Uterus (tissue), 4 donors: ENCODE results near the gene CRY2. TPM values are rescaled to one million over a fixed set of nuclear protein-coding genes. Genes with fewer than 3 reads are reported as not detected.

ENCODE experiments used
- DNase-seq, 2 donors: peaks; one replicate each; pipeline ENCODE4 v3.0.0-alpha.2; 2019 to 2020
- H3K27ac ChIP-seq, 2 donors: fragments of 200-600 bp; sonication (generic); 1 replicate in 1 of 2; 2 replicates in 1 of 2; pipeline ENCODE4 v1.5.1; 2016 to 2018
- H3K27me3 ChIP-seq, 2 donors: fragments of 200-600 bp; sonication (generic); one replicate each; pipeline ENCODE4 v1.5.1; 2018 to 2019; ENCODE audit warnings: control low read depth in 1 of 2
- H3K36me3 ChIP-seq, 2 donors: fragments of 200-600 bp; sonication (generic); one replicate each; pipeline ENCODE4 v1.5.1; 2019; ENCODE audit warnings: control low read depth in 1 of 2
- H3K4me1 ChIP-seq, 2 donors: fragments of 200-600 bp; sonication (generic); one replicate each; pipeline ENCODE4 v1.5.1; 2018 to 2019; ENCODE audit warnings: control low read depth in 1 of 2
- H3K4me3 ChIP-seq, 2 donors: fragments of 200-600 bp; sonication (generic); 1 replicate in 1 of 2; 2 replicates in 1 of 2; pipeline ENCODE4 v1.5.1; 2018 to 2019; ENCODE audit warnings: mild to moderate bottlenecking in 1 of 2
- H3K9me3 ChIP-seq, 2 donors: fragments of 200-600 bp; sonication (generic); one replicate each; pipeline ENCODE4 v1.5.1; 2019; ENCODE audit warnings: control low read depth in 1 of 2
- POLR2A ChIP-seq, 2 donors: fragments of 450-650 bp; IDR thresholded peaks; one replicate each; pipeline ENCODE4 v1.6.1; 2016; ENCODE audit warnings: antibody characterized with exemption in 2 of 2, mild to moderate bottlenecking in 1 of 2, moderate library complexity in 1 of 2
- intact Hi-C: fragments of 100-400 bp; cut with DNase I; formaldehyde crosslinking; loops from one replicate; pipeline ENCODE4 v1.15.1; 2023; ENCODE audit warnings: low total_unique reads
- total RNA-seq, 4 donors: library from RNA; depleted of rRNA in 3 of 4; stranded (reverse); fragments of >200 nt in 3 of 4; gene quantifications; one replicate each; pipeline versions ENCODE4 v1.1.0 to v1.2.4, GENCODE V29; 2014 to 2023
- TF ChIP-seq, protein P1 (sequence below), 4 experiments: fragments of 200-600 bp in 2 of 4; fragments of 450-650 bp in 2 of 4; sonication (generic) in 2 of 4; IDR thresholded peaks; one replicate each; pipeline ENCODE4 v1.5.1; 2016 to 2019; ENCODE audit warnings: antibody characterized with exemption in 4 of 4, mild to moderate bottlenecking in 2 of 4, moderate library complexity in 1 of 4
- donor health status: DM: yes; HTN: yes; CAD: no.

The CRY2 gene
- total RNA-seq, 4 donors from 2014 or later, result 22.1 to 91.8 (median 61.0) TPM

DNA sequence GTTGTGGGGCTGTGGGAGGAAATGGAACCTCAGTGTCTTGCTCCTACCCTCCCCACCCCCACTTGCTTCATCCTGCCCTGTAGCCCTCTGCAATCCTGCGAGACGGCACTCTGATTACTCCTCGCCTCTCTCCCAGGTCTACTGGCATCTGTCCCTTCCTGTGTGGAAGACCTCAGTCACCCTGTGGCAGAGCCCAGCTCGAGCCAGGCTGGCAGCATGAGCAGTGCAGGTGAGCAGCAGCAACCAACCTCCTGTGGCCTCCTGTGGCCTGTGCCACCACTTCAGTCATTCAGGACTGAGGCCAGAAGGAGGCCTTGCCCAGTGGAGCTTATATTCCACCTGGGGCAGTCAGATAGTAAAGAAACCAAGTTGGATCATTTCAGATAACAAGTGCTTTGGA is 23.4 kb downstream of the CRY2 start:
- Histone ChIP-seq H3K4me3 (no peak overlapping the region), H3K27ac (no peak overlapping the region), H3K9me3 (no peaks in the 10 kb centered on the region), H3K36me3 (no peaks in the 10 kb centered on the region), H3K27me3 (no peaks in the 10 kb centered on the region), H3K4me1 (no peaks in the 10 kb centered on the region)
- DNase-seq, result no peak
- no peak for TF ChIP-seq POLR2A (IDR thresholded peaks at IDR 0.05)
- TF ChIP-seq, protein P1, sequence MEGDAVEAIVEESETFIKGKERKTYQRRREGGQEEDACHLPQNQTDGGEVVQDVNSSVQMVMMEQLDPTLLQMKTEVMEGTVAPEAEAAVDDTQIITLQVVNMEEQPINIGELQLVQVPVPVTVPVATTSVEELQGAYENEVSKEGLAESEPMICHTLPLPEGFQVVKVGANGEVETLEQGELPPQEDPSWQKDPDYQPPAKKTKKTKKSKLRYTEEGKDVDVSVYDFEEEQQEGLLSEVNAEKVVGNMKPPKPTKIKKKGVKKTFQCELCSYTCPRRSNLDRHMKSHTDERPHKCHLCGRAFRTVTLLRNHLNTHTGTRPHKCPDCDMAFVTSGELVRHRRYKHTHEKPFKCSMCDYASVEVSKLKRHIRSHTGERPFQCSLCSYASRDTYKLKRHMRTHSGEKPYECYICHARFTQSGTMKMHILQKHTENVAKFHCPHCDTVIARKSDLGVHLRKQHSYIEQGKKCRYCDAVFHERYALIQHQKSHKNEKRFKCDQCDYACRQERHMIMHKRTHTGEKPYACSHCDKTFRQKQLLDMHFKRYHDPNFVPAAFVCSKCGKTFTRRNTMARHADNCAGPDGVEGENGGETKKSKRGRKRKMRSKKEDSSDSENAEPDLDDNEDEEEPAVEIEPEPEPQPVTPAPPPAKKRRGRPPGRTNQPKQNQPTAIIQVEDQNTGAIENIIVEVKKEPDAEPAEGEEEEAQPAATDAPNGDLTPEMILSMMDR (IDR thresholded peaks at IDR 0.05), result no peak
- intact Hi-C loops, result no loop called here

DNA sequence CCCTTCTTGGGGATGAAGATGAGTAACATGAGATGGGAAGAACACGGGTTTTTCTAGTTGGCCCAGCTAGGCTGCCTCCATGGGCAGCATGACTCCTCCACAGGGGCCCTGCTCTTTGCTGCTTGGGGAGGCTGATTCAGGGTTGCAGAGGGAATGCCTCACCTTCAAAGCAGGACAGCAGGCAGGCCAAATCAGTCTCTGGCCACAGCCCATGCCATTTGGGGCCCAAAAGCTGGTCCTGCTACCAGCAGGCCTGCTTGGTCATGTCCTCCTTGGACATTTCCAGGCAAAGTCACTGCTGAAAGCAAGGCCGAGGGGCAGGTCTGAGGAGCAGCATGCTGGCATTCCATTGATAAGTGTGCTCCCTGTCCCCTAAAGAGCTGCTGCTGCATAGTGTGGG is 24.4 kb downstream of the CRY2 start:
- H3K4me1 ChIP-seq, result no peaks in the 10 kb centered on the region
- no peaks in the 10 kb centered on the region for H3K27me3 ChIP-seq
- no peak overlapping the region for H3K4me3 ChIP-seq
- DNase-seq, result no peak
- H3K9me3 ChIP-seq, result no peaks in the 10 kb centered on the region
- TF ChIP-seq, protein P1 (IDR thresholded peaks at IDR 0.05), result no peak
- TF ChIP-seq POLR2A (IDR thresholded peaks at IDR 0.05), result no peak
- H3K27ac ChIP-seq, result no peak overlapping the region
- intact Hi-C loops, result no loop called here
- H3K36me3 ChIP-seq, result no peaks in the 10 kb centered on the region

DNA sequence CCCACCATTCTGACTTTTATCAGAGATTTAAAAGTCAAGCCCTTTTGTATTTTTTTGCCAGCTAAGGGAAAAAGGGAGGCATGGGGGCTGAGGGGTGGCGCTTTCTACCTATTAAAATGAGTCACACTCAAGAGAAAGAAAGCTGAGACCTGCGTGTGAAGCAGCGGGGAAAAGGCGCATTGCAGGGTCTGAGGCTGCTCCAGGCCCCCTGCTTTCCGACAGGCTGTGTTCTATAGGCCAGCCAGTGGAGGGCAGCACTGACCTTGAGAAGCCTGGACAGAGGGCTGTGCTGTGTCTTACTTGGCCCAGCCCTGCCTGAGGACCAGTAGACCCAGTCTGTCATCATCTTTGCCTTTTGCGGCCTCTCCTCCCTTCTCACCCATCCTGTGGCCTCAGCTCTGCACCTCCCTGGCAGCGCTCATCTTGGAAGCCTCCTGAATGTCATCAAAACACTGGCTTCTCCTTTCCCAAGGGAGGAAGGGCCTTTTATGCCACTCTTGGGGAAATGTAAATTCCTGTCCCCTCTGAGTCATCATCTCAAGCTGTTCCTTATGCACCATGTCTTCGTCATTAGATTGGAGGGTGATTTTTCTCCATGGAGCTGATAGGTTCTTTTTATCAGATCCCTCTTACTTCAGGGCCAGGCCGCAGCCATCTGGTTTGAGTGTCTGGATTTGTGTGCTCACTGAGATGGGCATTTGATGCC is 25.5 kb downstream of the CRY2 start:
- H3K4me3 ChIP-seq, result no peak overlapping the region
- no peaks in the 10 kb centered on the region for H3K27me3 ChIP-seq
- TF ChIP-seq, protein P1 (IDR thresholded peaks at IDR 0.05), result peak; percentile 32 to 48 (median 44)
- no peak for TF ChIP-seq POLR2A (IDR thresholded peaks at IDR 0.05)
- DNase-seq, result no peak
- no peaks in the 10 kb centered on the region for H3K36me3 ChIP-seq
- H3K9me3 ChIP-seq, result no peaks in the 10 kb centered on the region
- H3K4me1 ChIP-seq, result no peaks in the 10 kb centered on the region
- intact Hi-C loops, result no loop called here
- H3K27ac ChIP-seq, result peak overlapping the region in 1 of 2 donors; percentile 15

DNA sequence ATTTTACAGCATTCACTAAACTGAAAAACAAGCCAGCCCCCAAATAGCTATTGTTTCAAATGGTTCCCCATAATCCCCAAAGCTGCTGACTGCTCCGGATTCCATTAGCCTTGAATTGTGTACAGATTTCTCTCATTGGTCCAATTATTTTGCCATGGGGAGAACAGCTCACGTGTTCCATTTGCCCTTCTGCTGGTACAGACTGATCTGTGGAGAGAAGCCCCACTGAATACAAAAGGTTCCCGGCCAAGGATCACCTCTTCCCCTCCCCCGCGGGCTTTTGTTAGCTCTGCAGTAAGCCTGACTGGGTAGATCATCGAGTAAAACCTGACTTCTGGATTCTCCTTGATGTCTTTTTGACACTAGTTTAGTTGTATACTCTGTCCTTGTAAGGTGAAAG is 29.1 kb downstream of the CRY2 start:
- Histone ChIP-seq H3K36me3 (no peaks in the 10 kb centered on the region), H3K27me3 (no peaks in the 10 kb centered on the region), H3K4me1 (peaks cover 0 to 4% of the 10 kb centered on the region in 2 donors), H3K27ac (no peak overlapping the region), H3K9me3 (no peaks in the 10 kb centered on the region), H3K4me3 (no peak overlapping the region)
- intact Hi-C loops, result no loop called here
- no peak for DNase-seq
- TF ChIP-seq, protein P1 (IDR thresholded peaks at IDR 0.05), result no peak
- TF ChIP-seq POLR2A (IDR thresholded peaks at IDR 0.05), result no peak

DNA sequence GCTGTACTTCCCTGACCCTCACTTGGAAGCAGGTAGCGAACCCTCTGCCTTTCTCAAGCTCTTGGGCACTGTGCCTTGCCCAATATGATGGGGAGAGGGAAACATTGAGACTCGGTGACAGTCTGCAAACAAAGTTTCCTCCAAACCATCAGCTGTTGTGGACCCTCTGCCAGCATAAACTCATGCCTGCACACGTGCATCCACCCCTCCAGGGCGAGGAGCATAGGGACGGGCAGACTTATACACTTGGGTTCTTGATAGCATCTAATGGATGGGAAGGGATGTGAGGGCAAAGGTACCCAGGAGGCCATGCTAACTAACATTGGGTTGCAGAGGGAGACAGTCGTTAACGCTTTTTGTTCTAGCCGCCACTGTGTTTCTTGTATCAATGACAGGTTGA is 29.9 kb downstream of the CRY2 start:
- Histone ChIP-seq H3K4me1 (peaks cover 0 to 4% of the 10 kb centered on the region in 2 donors), H3K27me3 (no peaks in the 10 kb centered on the region), H3K4me3 (no peak overlapping the region), H3K9me3 (no peaks in the 10 kb centered on the region), H3K27ac (no peak overlapping the region), H3K36me3 (no peaks in the 10 kb centered on the region)
- no peak for DNase-seq
- intact Hi-C loops, result no loop called here
- TF ChIP-seq POLR2A (IDR thresholded peaks at IDR 0.05), result no peak
- TF ChIP-seq, protein P1 (IDR thresholded peaks at IDR 0.05), result no peak
